Peyer's patch (tissue), 4 donors: Measurements from ENCODE around the gene ZMYND15. TPM values are rescaled to one million over a fixed set of nuclear protein-coding genes. Genes with fewer than 3 reads are reported as not detected.
A peak's percentile ranks its signal among the peaks of the same experiment; 100 is the strongest.
"Not testable (repeated sequence)": the region's sequence is repeated elsewhere in the genome, so short reads cannot be mapped to it uniquely, and the experiment has no call there.

Experiments used
- DNase-seq, 3 donors: peaks; one replicate each; pipeline ENCODE4 v3.0.0-alpha.2; 2017 to 2019
- H3K27ac ChIP-seq, 4 donors: fragments of 200-600 bp; sonication (generic); one replicate each; pipeline ENCODE4 v1.5.1; 2016 to 2019
- H3K27me3 ChIP-seq, 2 donors: fragments of 200-600 bp; sonication (generic); one replicate each; pipeline ENCODE4 v1.5.1; 2019
- H3K36me3 ChIP-seq, 3 donors: fragments of 200-600 bp; sonication (generic); one replicate each; pipeline ENCODE4 v1.5.1; 2016 to 2019
- H3K4me1 ChIP-seq, 4 donors: fragments of 200-600 bp; sonication (generic); one replicate each; pipeline ENCODE4 v1.5.1; 2016 to 2019
- H3K4me3 ChIP-seq, 4 donors: fragments of 200-600 bp; sonication (generic); 1 replicate in 3 of 4; 2 replicates in 1 of 4; pipeline ENCODE4 v1.5.1; 2016 to 2019; ENCODE audit warnings: mild to moderate bottlenecking in 1 of 4
- H3K9me3 ChIP-seq, 4 donors: fragments of 200-600 bp; sonication (generic); one replicate each; pipeline ENCODE4 v1.5.1; 2016 to 2019; ENCODE audit warnings: mild to moderate bottlenecking in 1 of 4
- CTCF ChIP-seq, 6 experiments: fragments of 450-650 bp in 4 of 6; fragments of 200-600 bp in 2 of 6; sonication (generic) in 1 of 6; IDR thresholded peaks; one replicate each; pipeline ENCODE4 v1.5.1; 2017 to 2019; ENCODE audit warnings: antibody characterized with exemption in 6 of 6, mild to moderate bottlenecking in 3 of 6, moderate library complexity in 1 of 6
- POLR2A ChIP-seq, 2 donors: fragments of 450-650 bp; IDR thresholded peaks; one replicate each; pipeline ENCODE4 v1.5.1; 2017; ENCODE audit warnings: antibody characterized with exemption in 2 of 2, mild to moderate bottlenecking in 2 of 2, moderate library complexity in 2 of 2
- total RNA-seq, 4 donors: library from RNA; depleted of rRNA; stranded (reverse); fragments of >200 nt; gene quantifications; one replicate each; pipeline ENCODE4 v1.1.0, GENCODE V29; 2016

Gene ZMYND15
- total RNA-seq: 1 to 10 TPM in 3 of 4 donors, not detected in 1; 2.1 to 5.6 (median 4.0) TPM

GRCh38 chr17:4739122-4740024 lies at the start of gene ZMYND15, which contains the start of gene CXCL16:
Gene ZMYND15, plus strand, starts transcription at chr17:4739833. Its CDS starts 716 bp downstream, at chr17:4740549.
Gene CXCL16, minus strand, starts transcription at chr17:4739928. Its CDS starts 589 bp downstream, at chr17:4739339.
- H3K9me3 ChIP-seq: no peaks in the 10 kb centered on the region
- TF ChIP-seq CTCF (IDR thresholded peaks at IDR 0.05) (no peak), POLR2A (IDR thresholded peaks at IDR 0.05) (peak; percentile 41 to 59)
- H3K27ac ChIP-seq: peak within 1 kb of the TSS; percentile 61 to 83 (median 68)
- H3K36me3 ChIP-seq: peaks cover 0 to 9% (median 0%) of the 10 kb centered on the region in 3 donors
- H3K4me1 ChIP-seq: peaks cover 0 to 4% (median 0%) of the 10 kb centered on the region in 4 donors
- peak within 1 kb of the TSS; percentile 55 to 83 (median 77) for H3K4me3 ChIP-seq
- peak; percentile 71 to 89 (median 85) for DNase-seq
- H3K27me3 ChIP-seq: no peaks in the 10 kb centered on the region

DNA sequence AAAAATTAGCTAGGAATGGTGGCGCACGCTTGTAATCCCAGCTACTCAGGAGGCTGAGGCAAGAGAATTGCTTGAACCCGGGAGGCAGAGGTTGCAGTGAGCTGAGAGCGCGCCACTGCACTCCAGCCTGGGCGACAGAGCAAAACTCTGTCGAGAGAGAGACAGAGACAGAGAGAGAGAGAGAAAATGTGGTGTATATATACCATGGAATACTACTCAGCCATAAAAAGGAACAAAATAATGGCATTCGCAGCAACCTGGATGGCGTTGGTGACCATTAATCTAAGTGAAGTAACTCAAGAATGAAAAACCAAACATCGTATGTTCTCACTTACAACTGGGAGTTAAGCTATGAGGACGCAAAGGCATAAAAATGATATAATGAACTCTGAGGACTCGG lies 49.8 kb upstream of the ZMYND15 start:
- H3K27me3 ChIP-seq, H3K4me3 ChIP-seq, H3K4me1 ChIP-seq, H3K27ac ChIP-seq, DNase-seq, H3K9me3 ChIP-seq: not testable (repeated sequence)
- peaks cover 0 to 18% (median 0%) of the 10 kb centered on the region in 3 donors for H3K36me3 ChIP-seq

DNA sequence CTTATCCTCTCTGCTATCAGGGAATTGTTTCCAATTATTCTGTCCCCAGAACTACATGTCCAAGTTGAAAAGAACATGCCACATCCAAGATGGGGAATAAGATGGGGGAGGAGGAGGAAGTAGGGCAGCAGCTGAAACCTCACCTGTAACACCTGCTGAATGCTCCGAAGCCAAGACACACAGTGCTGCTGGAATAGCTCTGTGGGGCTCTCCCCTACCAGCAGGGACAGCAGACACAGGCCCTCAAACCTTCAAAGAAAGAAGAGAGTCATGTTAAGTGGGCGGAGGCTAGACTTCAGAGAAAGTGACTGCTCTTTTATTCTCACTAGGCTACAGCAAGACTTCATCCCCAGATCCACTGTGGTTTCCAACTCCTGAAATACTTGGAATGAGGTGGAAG lies 48.9 kb upstream of the ZMYND15 start:
- Histone ChIP-seq H3K4me3 (no peak overlapping the region), H3K27me3 (no peaks in the 10 kb centered on the region), H3K27ac (no peak overlapping the region), H3K9me3 (no peaks in the 10 kb centered on the region), H3K36me3 (peaks cover 0 to 15% (median 0%) of the 10 kb centered on the region in 3 donors), H3K4me1 (peaks cover 0 to 5% (median 0%) of the 10 kb centered on the region in 4 donors)
- no peak for DNase-seq
- no peak for TF ChIP-seq CTCF (IDR thresholded peaks at IDR 0.05)
- TF ChIP-seq POLR2A (IDR thresholded peaks at IDR 0.05): no peak

- Histone ChIP-seq H3K27ac (peak overlapping the region in 2 of 4 donors; percentile 1 to 6), H3K36me3 (peaks cover 0 to 15% (median 0%) of the 10 kb centered on the region in 3 donors)
- peak in 1 of 3 donors; percentile 18 for DNase-seq
These were observed 47.9 kb upstream of the ZMYND15 start for GRCh38 chr17:4691686-4692085.

DNA sequence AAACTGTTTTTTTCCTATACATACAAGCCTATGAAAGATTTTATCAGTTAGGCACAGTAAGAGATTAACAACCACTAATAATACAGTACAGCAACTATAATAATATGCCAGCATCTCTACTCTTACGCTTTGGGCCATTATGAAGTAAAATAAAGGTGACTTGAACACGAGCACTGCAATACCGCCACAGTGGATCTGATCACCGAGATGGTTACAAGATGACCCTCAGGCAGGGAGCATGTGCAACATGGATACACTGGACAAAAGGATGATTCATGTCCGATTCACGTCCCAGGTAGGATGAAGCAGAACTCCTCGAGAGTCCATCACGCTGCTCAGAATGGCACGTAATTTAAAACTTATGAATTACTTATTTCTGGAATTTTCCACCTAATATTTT lies 46.2 kb upstream of the ZMYND15 start:
- no peaks in the 10 kb centered on the region for H3K27me3 ChIP-seq
- TF ChIP-seq POLR2A (IDR thresholded peaks at IDR 0.05) (no peak), CTCF (IDR thresholded peaks at IDR 0.05) (no peak)
- peaks cover 0 to 5% (median 0%) of the 10 kb centered on the region in 4 donors for H3K4me1 ChIP-seq
- peaks cover 0 to 12% (median 0%) of the 10 kb centered on the region in 3 donors for H3K36me3 ChIP-seq
- no peak for DNase-seq
- no peaks in the 10 kb centered on the region for H3K9me3 ChIP-seq
- H3K27ac ChIP-seq: no peak overlapping the region
- no peak overlapping the region for H3K4me3 ChIP-seq

More at GRCh38 chr17:4691686-4692085, 47.9 kb upstream of the ZMYND15 start:
- Histone ChIP-seq H3K9me3 (no peaks in the 10 kb centered on the region), H3K4me1 (peaks cover 0 to 5% (median 0%) of the 10 kb centered on the region in 4 donors), H3K27me3 (no peaks in the 10 kb centered on the region), H3K4me3 (no peak overlapping the region)
- no peak for TF ChIP-seq POLR2A (IDR thresholded peaks at IDR 0.05)
- no peak for TF ChIP-seq CTCF (IDR thresholded peaks at IDR 0.05)

DNA sequence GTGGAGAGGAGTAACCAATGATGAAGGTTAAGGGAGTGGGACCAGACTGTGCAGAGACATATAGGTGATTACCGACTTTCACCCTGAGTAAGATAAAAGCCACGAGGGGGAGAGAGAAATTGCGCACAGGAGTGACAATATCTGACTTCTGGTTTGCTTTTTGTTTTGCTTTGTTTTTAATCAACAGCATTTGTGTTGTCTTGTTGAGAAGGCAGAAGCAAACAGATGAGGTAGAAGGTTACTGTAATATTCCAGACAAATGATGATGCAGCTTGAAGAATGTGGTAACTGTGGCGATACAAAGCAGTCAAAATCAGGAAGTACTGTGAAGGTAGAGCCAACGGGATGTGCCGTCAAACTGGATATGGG lies 43.2 kb upstream of the ZMYND15 start:
- H3K4me1 ChIP-seq: peaks cover 0 to 4% (median 0%) of the 10 kb centered on the region in 4 donors
- peak overlapping the region; percentile 22 to 53 (median 42) for H3K27ac ChIP-seq
- no peak for DNase-seq
- H3K36me3 ChIP-seq: no peaks in the 10 kb centered on the region
- TF ChIP-seq POLR2A (IDR thresholded peaks at IDR 0.05) (no peak), CTCF (IDR thresholded peaks at IDR 0.05) (no peak)
- no peaks in the 10 kb centered on the region for H3K27me3 ChIP-seq
- H3K4me3 ChIP-seq: no peak overlapping the region
- H3K9me3 ChIP-seq: no peaks in the 10 kb centered on the region
